ENCODE data around the gene DPP10.

DPP10 gene

DNA sequence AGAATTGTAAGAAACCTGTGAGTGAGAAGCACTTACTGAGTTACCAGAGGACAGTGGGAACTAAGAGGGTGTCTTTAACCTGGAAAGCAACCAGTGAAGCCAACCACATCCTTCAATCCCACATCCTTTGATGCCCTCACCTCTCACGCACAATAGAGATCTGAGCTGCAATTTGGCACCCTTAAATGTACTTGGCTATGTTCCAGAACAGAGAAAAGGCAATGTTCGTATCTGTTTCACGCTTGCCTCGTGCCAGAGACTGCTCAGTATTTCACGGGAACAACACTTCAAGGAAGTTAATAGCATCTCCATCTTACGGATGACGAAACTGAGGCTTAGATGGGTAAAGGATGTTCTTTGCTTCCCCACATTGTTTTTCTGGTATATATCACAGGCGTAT lies 167.4 kb downstream of the DPP10 start:
- DNase-seq (ENCODE audit: low read depth): no peak
- TF ChIP-seq, protein P1, sequence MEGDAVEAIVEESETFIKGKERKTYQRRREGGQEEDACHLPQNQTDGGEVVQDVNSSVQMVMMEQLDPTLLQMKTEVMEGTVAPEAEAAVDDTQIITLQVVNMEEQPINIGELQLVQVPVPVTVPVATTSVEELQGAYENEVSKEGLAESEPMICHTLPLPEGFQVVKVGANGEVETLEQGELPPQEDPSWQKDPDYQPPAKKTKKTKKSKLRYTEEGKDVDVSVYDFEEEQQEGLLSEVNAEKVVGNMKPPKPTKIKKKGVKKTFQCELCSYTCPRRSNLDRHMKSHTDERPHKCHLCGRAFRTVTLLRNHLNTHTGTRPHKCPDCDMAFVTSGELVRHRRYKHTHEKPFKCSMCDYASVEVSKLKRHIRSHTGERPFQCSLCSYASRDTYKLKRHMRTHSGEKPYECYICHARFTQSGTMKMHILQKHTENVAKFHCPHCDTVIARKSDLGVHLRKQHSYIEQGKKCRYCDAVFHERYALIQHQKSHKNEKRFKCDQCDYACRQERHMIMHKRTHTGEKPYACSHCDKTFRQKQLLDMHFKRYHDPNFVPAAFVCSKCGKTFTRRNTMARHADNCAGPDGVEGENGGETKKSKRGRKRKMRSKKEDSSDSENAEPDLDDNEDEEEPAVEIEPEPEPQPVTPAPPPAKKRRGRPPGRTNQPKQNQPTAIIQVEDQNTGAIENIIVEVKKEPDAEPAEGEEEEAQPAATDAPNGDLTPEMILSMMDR (IDR thresholded peaks at IDR 0.05; ENCODE audit: low read length, missing control alignments): no peak
- H3K4me3 ChIP-seq (replicated peaks; ENCODE audit: low read depth, low read length): no peak overlapping the region

DNA sequence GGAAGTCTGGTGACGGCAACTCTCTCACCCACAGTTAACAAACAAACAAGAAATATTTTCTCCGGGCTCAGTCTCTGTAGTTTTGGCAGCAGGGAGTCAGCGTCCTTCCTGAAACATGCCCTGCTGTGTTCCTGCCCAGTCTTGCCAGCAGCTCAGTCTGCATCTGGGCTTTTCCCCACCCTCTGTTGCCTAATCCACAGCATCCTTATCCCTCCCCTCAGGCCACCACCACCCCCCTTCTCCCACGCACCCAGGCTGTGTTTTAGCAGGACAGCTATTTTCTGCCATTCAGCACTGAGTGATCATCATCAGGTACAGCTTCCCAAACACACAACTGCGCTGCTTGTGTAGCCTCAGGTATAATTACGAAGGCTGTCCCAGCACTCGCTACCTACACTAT lies 168.2 kb downstream of the DPP10 start:
- no peak for DNase-seq (ENCODE audit: low read depth)
- H3K4me3 ChIP-seq (replicated peaks; ENCODE audit: low read depth, low read length): no peak overlapping the region
- TF ChIP-seq, protein P1 (IDR thresholded peaks at IDR 0.05; ENCODE audit: low read length, missing control alignments): no peak

DNA sequence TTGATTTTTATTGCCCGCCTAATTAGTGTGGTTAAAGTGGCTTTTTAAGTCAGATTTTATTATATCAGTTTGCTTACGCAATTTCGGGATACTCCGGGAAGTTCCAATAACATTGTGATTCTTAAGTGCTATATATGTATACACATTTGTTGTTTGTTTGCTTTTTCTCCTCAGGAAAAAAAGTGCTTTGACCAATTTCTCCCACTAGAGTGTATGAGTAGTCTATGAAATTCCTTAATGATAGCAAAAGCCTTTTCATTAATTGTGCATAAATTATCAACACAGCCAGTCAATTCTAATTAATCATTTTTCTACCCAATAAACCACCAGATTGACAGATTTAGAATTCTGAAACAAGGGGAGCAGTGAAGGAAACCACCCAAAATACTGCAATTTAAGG lies 172.2 kb downstream of the DPP10 start:
- TF ChIP-seq, protein P1 (IDR thresholded peaks at IDR 0.05; ENCODE audit: low read length, missing control alignments): no peak
- DNase-seq (ENCODE audit: low read depth): no peak
- no peak overlapping the region for H3K4me3 ChIP-seq (replicated peaks; ENCODE audit: low read depth, low read length)

DNA sequence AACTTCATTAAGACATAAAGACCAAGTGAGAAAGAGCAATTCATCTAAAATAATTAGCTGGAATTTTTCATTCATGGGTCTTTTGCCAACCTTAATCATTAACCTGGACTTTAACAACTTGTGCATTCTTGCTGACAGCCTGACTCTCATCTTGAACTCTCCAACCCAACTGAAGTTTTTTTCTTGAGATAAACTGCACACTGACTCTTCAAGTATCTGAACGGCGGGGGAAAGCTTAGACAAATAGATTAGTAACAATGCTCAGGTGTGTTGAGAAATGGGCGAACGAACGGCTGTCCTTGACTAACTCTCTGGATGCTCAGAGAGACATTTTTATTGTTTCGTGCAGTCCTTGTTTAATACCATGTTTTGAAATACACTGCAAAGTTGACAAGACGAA lies 186.0 kb downstream of the DPP10 start:
- H3K4me3 ChIP-seq (replicated peaks; ENCODE audit: low read depth, low read length): no peak overlapping the region
- TF ChIP-seq, protein P1 (IDR thresholded peaks at IDR 0.05; ENCODE audit: low read length, missing control alignments): no peak
- DNase-seq (ENCODE audit: low read depth): no peak

DNA sequence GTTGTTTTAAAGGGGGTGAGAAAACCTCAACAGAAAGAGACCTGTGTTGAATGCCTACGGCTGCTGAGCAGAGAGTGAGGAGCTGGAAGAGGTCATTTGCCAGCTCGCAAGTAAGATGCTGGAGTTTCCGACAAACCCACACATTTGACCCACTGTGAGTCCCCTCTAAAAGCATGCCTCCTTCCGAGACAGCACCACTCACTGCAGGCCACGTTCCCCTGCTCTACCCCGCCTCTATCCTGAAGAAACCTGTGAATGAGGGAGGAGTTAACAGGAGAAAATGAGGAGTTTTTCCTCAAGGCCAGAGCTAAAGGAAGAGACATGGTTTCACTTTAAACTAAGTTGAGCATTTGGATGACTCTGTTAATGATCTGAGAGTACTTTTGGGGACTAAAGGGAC lies 188.7 kb downstream of the DPP10 start:
- TF ChIP-seq, protein P1 (IDR thresholded peaks at IDR 0.05; ENCODE audit: low read length, missing control alignments): no peak
- DNase-seq (ENCODE audit: low read depth): no peak
- H3K4me3 ChIP-seq (replicated peaks; ENCODE audit: low read depth, low read length): no peak overlapping the region

DNA sequence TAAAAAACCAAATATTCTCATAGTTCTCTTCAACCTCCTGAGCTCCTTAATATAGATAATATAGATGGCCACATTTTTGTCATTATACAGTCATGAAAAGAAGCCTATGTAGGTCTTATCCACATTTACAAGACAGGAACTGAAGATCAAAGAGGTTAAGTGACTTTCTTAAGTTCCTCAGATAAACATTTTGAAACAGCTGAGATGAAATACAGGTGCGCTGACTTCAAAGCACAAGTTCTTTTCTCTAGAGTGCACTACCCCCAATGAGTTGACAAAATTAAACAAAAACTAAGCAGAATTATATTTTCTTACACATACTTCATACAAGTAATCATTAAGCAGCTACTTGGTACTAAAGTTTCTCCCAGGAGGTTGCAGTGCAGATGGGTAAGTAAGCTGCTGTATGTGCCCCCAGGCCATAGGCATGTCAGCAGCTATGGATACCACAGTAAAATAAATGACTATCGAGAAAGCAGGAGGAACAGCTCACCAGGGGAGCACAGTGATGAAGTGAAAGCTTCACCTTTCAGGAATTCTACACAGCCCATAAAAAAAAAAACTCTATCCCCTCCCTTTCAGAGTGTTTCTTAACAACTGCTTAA lies 199.8 kb downstream of the DPP10 start:
- no peak for DNase-seq (ENCODE audit: low read depth)
- H3K4me3 ChIP-seq (replicated peaks; ENCODE audit: low read depth, low read length): no peak overlapping the region
- TF ChIP-seq, protein P1 (IDR thresholded peaks at IDR 0.05; ENCODE audit: low read length, missing control alignments): no peak

DNA sequence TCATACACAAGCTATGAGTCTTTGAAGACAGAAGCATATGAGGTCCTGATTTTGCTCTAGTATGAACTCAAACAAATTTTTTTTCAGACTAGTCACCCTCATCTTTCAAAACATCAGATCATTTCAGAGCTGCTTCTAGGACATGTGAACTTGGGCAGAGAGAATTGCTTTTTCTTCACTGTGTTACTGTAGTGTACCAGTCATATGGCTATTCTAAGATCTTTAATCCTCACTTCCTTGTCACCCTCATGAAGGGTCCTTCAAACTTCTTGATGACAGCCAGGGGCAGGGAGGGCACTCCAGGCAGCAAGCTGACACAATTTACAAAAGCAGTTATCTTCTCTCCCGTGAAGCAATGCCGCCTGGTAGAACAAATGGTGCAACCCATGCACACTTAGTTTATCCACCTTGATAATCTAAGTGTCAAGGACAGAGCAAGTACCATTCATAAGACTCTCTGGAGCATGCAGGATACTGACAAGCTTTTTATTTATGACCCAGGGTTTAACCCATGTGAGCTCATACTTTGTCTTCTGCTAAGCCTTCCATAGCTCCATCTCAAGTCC lies 200.6 kb downstream of the DPP10 start:
- no peak overlapping the region for H3K4me3 ChIP-seq (replicated peaks; ENCODE audit: low read depth, low read length)
- no peak for DNase-seq (ENCODE audit: low read depth)
- TF ChIP-seq, protein P1 (IDR thresholded peaks at IDR 0.05; ENCODE audit: low read length, missing control alignments): no peak
